Pancreas (tissue), 10 donors: ENCODE measurements around the gene PTK7. TPM values are rescaled to one million over a fixed set of nuclear protein-coding genes. Genes with fewer than 3 reads are reported as not detected.

Source experiments
- ATAC-seq, 4 donors: fragments of 200-7000 bp; cut with Tn5 transposase; one replicate each; pipeline versions ENCODE4 v1.8.0 to v1.9.1; 2020; ENCODE audit warnings: mild to moderate bottlenecking in 4 of 4, moderate library complexity in 4 of 4
- DNase-seq, 6 donors: peaks; one replicate each; pipeline ENCODE4 v3.0.0-alpha.2; 2020
- FAIRE-seq: peaks from 2 replicates; lab custom pipeline; 2012; peaks lifted over from hg19 to GRCh38; lab: Jason Lieb, UNC
- H3K27ac ChIP-seq, 4 donors: fragments of 200-600 bp; sonication (generic); 1 replicate in 3 of 4; 2 replicates in 1 of 4; pipeline versions ENCODE4 v1.5.0 to v1.8.0; 2020
- H3K27me3 ChIP-seq, 4 donors: fragments of 200-600 bp; one replicate each; pipeline ENCODE4 v1.8.0; 2021
- H3K36me3 ChIP-seq, 3 donors: fragments of 200-600 bp; sonication (generic) in 1 of 3; one replicate each; pipeline versions ENCODE4 v1.5.0 to v1.8.0; 2020 to 2021
- H3K4me1 ChIP-seq, 3 donors: fragments of 200-600 bp; one replicate each; pipeline ENCODE4 v1.8.0; 2021
- H3K4me3 ChIP-seq, 4 donors: fragments of 200-600 bp; sonication (generic) in 2 of 4; one replicate each; pipeline versions ENCODE4 v1.5.0 to v1.8.0; 2020 to 2021
- H3K9me3 ChIP-seq, 4 donors: fragments of 200-600 bp; one replicate each; pipeline ENCODE4 v1.8.0; 2021
- WGBS, 2 donors: extraction: QIAGEN DNeasy Blood & Tissue Kit; methylation state at CpG; one replicate each; pipeline ENCODE4 v1.1.7; 2013; 5-methylcytosine and 5-hydroxymethylcytosine counted together
- intact Hi-C, 3 donors: fragments of 100-400 bp; cut with DNase I; formaldehyde crosslinking; loops; one replicate each; pipeline versions ENCODE4 v1.11.1 to v1.14.2; 2022
- polyA plus RNA-seq, 2 donors: library from polyadenylated mRNA; stranded (reverse); fragments of 200-250 nt; gene quantifications; one replicate each; pipeline ENCODE4 v1.2.3, GENCODE V29; 2013
- total RNA-seq, 6 donors: library from RNA; stranded (reverse); fragmentation: NEBNext Ultra II Directional in 4 of 6; extraction: Animal tissue kit (Norgen Biotek cat#: 25700) in 4 of 6; gene quantifications; one replicate each; pipeline versions ENCODE4 v1.2.1 to v1.2.4, GENCODE V29; 2021 to 2023
- TF ChIP-seq, protein P1 (sequence below), 4 donors: fragments of 200-600 bp; sonication (generic) in 3 of 4; IDR thresholded peaks; one replicate each; pipeline versions ENCODE4 v1.5.0 to v1.8.0; 2021; ENCODE audit warnings: antibody characterized with exemption in 4 of 4
- donor health status: healthy with polysubstance abuse.
- donor health status: DM: no; HTN: no; CAD: no; lungs with moderate emphysema.
- donor health status: DM: no; HTN: no; CAD: no.
- donor health status: control.
- donor health status: control.
- donor health status: Bipolar disorder and iron deficiency.
- donor health status: DM: yes; HTN: yes; CAD: no.
- donor health status: DM: no; HTN: no; CAD: no.
- donor health status: DM: no; HTN: no; CAD: no.
- donor health status: DM: yes; HTN: yes; CAD: no.

Gene PTK7
- total and polyA plus RNA-seq, 8 donors: 9.8 to 44.2 (median 18.4) TPM

DNA sequence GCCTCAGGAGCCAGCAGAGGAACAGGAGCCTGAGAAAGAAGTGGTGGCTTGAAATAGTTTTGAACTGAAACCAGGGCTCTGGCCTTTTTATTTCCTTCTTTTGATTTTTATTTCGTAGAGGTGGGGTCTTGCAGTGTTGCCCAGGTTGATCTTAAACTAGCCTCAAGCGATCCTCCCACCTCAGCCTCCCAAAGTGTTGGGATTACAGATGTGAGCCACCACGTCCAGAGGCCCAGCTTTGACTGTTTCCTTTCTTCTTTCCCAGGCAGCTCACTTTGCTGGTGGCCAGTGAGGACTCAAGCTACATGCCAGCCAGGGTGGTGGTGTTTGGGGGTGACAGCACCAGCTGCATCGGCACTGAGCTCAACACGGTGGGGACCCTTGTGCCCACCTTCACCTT lies 126.3 kb downstream of the PTK7 start:
- Histone ChIP-seq H3K27ac (no peak overlapping the region), H3K4me1 (no peaks in the 10 kb centered on the region), H3K9me3 (no peaks in the 10 kb centered on the region), H3K27me3 (no peaks in the 10 kb centered on the region), H3K36me3 (peaks cover 0 to 5% (median 0%) of the 10 kb centered on the region in 3 donors), H3K4me3 (no peak overlapping the region)
- DNase-seq (no peak), ATAC-seq (no peak), FAIRE-seq (no peak)
- TF ChIP-seq, protein P1, sequence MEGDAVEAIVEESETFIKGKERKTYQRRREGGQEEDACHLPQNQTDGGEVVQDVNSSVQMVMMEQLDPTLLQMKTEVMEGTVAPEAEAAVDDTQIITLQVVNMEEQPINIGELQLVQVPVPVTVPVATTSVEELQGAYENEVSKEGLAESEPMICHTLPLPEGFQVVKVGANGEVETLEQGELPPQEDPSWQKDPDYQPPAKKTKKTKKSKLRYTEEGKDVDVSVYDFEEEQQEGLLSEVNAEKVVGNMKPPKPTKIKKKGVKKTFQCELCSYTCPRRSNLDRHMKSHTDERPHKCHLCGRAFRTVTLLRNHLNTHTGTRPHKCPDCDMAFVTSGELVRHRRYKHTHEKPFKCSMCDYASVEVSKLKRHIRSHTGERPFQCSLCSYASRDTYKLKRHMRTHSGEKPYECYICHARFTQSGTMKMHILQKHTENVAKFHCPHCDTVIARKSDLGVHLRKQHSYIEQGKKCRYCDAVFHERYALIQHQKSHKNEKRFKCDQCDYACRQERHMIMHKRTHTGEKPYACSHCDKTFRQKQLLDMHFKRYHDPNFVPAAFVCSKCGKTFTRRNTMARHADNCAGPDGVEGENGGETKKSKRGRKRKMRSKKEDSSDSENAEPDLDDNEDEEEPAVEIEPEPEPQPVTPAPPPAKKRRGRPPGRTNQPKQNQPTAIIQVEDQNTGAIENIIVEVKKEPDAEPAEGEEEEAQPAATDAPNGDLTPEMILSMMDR (IDR thresholded peaks at IDR 0.05): no peak
- WGBS, 2 donors: 80 to 85% methylated on average over 5 of the region's 5 CpGs
- intact Hi-C loops: no loop called here

DNA sequence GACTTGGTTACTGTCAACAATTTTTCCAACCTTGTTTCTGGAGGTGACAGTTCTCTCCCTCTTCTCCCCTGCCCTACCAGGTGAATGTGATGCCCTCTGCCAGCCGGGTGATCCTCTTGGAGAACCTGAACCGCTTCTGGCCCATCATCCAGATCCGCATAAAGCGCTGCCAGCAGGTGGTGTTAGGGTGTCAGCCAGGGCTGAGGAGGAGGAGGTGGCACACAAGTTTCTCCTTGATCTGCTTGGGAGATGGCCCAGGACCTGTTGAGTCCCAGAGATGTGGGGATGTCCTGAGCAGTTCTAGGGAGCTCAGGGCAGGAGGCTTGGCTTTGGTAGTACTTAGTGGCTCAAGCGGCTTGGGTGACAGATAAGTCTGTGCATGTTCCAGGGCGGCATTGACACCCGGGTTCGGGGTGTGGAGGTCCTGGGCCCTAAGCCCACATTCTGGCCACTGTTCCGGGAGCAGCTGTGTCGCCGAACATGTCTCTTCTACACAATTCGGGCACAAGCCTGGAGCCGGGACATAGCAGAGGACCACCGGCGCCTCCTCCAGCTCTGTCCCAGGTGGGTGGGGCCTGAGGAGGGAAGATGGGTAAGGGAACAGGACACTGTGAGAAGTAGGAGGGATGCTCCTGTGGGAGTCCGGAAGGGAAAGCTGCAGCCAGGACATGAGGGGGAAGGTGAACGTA lies 127.1 kb downstream of the PTK7 start:
- Histone ChIP-seq H3K27ac (no peak overlapping the region), H3K36me3 (peaks cover 0 to 5% (median 0%) of the 10 kb centered on the region in 3 donors), H3K4me1 (no peaks in the 10 kb centered on the region), H3K9me3 (no peaks in the 10 kb centered on the region), H3K27me3 (no peaks in the 10 kb centered on the region), H3K4me3 (no peak overlapping the region)
- intact Hi-C loops: no loop called here
- FAIRE-seq (no peak), ATAC-seq (no peak), DNase-seq (no peak)
- 88 to 93% methylated on average over 17 of the region's 17 CpGs for WGBS, 2 donors
- TF ChIP-seq, protein P1 (IDR thresholded peaks at IDR 0.05): no peak

DNA sequence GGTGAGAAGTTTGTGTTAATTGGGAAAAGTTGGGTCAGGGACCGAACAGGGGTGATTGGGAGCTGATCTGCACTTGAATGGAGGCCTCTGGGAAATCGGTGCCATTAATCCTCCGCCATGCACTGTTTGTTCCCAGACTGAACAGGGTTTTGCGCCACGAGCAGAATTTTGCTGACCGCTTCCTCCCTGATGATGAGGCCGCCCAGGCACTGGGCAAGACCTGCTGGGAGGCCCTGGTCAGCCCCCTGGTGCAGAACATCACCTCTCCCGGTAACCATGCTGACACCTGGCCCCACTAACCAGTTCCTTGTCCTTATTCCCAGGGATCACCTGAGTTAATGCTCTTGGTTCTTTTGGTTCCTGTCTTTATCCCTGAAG lies 127.6 kb downstream of the PTK7 start:
- intact Hi-C loops: no loop called here
- no peak overlapping the region for H3K27ac ChIP-seq
- no peaks in the 10 kb centered on the region for H3K27me3 ChIP-seq
- no peak for DNase-seq
- no peaks in the 10 kb centered on the region for H3K36me3 ChIP-seq
- no peaks in the 10 kb centered on the region for H3K4me1 ChIP-seq
- no peak for ATAC-seq
- 91 to 92% methylated on average over 8 of the region's 8 CpGs for WGBS, 2 donors
- H3K4me3 ChIP-seq: no peak overlapping the region
- FAIRE-seq: no peak
- H3K9me3 ChIP-seq: no peaks in the 10 kb centered on the region
- TF ChIP-seq, protein P1 (IDR thresholded peaks at IDR 0.05): no peak

DNA sequence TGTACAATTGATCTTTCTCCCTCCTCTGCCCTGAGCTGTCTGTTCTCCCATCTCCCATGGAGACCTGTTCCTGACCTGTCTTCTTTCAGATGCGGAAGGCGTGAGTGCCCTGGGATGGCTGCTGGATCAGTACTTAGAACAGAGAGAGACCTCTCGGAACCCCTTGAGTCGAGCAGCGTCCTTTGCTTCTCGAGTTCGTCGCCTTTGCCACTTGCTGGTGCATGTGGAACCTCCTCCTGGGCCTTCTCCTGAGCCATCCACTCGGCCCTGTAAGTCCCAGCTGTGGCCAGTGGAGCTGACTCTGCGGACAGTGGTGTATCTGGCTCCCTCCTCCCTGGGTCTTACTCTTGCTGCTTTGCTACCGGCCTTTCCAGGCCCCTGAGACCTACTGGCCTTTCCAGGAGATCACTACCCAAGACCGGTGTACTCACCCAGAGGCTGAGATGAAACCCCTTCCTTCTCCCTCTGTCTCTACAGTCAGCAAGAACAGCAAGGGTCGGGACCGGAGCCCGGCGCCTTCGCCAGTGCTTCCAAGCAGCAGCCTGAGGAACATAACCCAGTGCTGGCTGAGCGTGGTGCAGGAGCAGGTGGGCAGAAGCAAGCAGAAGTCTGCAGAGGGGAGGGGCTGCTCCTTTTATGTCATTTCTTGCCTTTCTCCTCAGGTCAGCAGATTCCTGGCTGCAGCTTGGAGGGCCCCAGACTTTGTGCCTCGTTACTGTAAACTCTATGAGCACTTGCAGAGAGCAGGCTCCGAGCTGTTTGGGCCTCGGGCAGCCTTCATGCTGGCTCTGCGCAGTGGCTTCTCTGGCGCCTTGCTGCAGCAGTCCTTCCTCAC lies 128.4 kb downstream of the PTK7 start:
- 92 to 96% methylated on average over 23 of the region's 23 CpGs for WGBS, 2 donors

More for the DNA sequence above, 128.4 kb downstream of the PTK7 start:
- H3K9me3 ChIP-seq: no peaks in the 10 kb centered on the region
- no peak overlapping the region for H3K4me3 ChIP-seq
- TF ChIP-seq, protein P1 (IDR thresholded peaks at IDR 0.05): no peak
- intact Hi-C loops: no loop called here
- FAIRE-seq: no peak
- H3K27ac ChIP-seq: no peak overlapping the region
- no peaks in the 10 kb centered on the region for H3K36me3 ChIP-seq
- no peaks in the 10 kb centered on the region for H3K27me3 ChIP-seq
- ATAC-seq: no peak
- no peaks in the 10 kb centered on the region for H3K4me1 ChIP-seq
- no peak for DNase-seq
